HUDEP-2 (cell line): ENCODE measurements around the gene ARID4B.
A peak's percentile ranks its signal among the peaks of the same experiment; 100 is the strongest.
"Not testable (repeated sequence)": the region's sequence is repeated elsewhere in the genome, so short reads cannot be mapped to it uniquely, and the experiment has no call there.

Experiments
- DNase-seq, 76 experiments: peaks; one replicate each; lab custom pipeline; 2025; ENCODE audit not compliant: unreplicated experiment in 76 of 76; lab: John Stamatoyannopoulos, UW

ARID4B gene

GRCh38 chr1:235329139-235329902 lies 1.3 kb upstream of the ARID4B start:
- DNase-seq: peak in 30 of 76 experiments; percentile 7 to 62 (median 30)

- peak; percentile 25 to 99 (median 95) for DNase-seq
These were observed 526 bp upstream of the ARID4B start, which contains the start of gene GGPS1 for GRCh38 chr1:235328271-235329138. Gene GGPS1, plus strand, starts transcription at chr1:235328570. Its CDS starts 6,695 bp downstream, at chr1:235335265.

- peak in 18 of 76 experiments; percentile 1 to 44 (median 20) for DNase-seq
These were observed 1.0 kb downstream of the ARID4B start for GRCh38 chr1:235326719-235327558.

- DNase-seq: no peak
These were observed 2.1 kb downstream of the ARID4B start for GRCh38 chr1:235325854-235326253.

- DNase-seq: no peak
These were observed 2.8 kb downstream of the ARID4B start for GRCh38 chr1:235325139-235325538.

GRCh38 chr1:235324296-235324695 lies 3.7 kb downstream of the ARID4B start:
- DNase-seq: no peak

- DNase-seq: no peak
These were observed 7.3 kb downstream of the ARID4B start for GRCh38 chr1:235320521-235321179.

- DNase-seq: no peak
These were observed 8.7 kb downstream of the ARID4B start for GRCh38 chr1:235319255-235319654.

- DNase-seq: no peak
These were observed 10.8 kb downstream of the ARID4B start for GRCh38 chr1:235317168-235317567.

- no peak for DNase-seq
These were observed 12.2 kb downstream of the ARID4B start for GRCh38 chr1:235315735-235316134.

GRCh38 chr1:235315173-235315572 lies 12.8 kb downstream of the ARID4B start:
- no peak for DNase-seq

- no peak for DNase-seq
These were observed 13.9 kb downstream of the ARID4B start for GRCh38 chr1:235313931-235314678.

GRCh38 chr1:235313262-235313661 lies 14.7 kb downstream of the ARID4B start:
- no peak for DNase-seq

GRCh38 chr1:235309206-235309605 lies 18.8 kb downstream of the ARID4B start:
- DNase-seq: not testable (repeated sequence)

- no peak for DNase-seq
These were observed 20.5 kb downstream of the ARID4B start for GRCh38 chr1:235307158-235308124.

GRCh38 chr1:235304549-235305451 lies 23.2 kb downstream of the ARID4B start:
- DNase-seq: peak in 3 of 76 experiments; percentile 8 to 12 (median 10)

GRCh38 chr1:235302143-235302542 lies 25.8 kb downstream of the ARID4B start:
- no peak for DNase-seq
